Breast epithelium (tissue), 3 donors: ENCODE data around the gene SOCS3.

ENCODE experiments used
- POLR2A ChIP-seq: fragments of 450-650 bp; IDR thresholded peaks from one replicate; pipeline ENCODE4 v1.6.1; 2016; ENCODE audit warnings: antibody characterized with exemption, mild to moderate bottlenecking, moderate library complexity
- POLR2AphosphoS5 ChIP-seq, 3 donors: sonication (generic); formaldehyde crosslinking; IDR thresholded peaks; one replicate each; pipeline ENCODE4 v1.6.1; 2017; ENCODE audit warnings: antibody characterized with exemption in 3 of 3
- TF ChIP-seq, protein P1 (sequence below), 3 donors: fragments of 450-650 bp; IDR thresholded peaks; one replicate each; pipeline ENCODE4 v1.5.1; 2016 to 2017; ENCODE audit warnings: antibody characterized with exemption in 3 of 3, mild to moderate bottlenecking in 3 of 3, moderate library complexity in 3 of 3

DNA sequence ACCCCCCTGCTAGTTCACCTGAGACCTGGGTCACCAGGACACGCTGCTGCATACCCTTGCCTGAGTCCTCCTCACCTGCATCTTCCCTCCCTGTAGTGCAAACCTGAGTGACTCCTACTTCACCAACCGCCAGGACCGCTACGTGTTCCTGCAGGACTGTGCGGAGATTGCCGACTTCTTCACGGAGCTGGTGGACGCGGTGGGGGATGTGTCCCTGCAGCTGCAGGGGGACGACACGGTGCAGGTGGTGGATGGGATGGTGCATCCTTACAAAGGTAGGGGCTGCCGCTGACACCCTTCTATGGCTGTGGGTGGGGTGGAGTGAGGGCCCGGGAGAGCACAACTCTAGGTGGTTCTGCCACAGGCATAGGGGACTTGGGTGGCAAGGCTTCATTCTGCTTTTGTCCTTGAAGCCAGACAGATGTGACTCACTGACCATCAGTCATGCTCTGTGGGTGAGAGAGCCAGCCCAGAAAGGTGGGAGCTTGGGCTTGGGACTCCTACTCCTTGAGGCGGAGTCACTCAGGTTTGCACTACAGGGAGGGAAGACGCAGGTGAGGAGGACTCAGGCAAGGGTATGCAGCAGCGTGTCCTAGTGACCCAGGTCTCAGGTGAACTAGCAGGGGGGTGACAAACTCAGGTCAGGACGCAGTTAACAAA, 40.8 kb upstream of the SOCS3 start:
- no peak for TF ChIP-seq POLR2A
- TF ChIP-seq, protein P1, sequence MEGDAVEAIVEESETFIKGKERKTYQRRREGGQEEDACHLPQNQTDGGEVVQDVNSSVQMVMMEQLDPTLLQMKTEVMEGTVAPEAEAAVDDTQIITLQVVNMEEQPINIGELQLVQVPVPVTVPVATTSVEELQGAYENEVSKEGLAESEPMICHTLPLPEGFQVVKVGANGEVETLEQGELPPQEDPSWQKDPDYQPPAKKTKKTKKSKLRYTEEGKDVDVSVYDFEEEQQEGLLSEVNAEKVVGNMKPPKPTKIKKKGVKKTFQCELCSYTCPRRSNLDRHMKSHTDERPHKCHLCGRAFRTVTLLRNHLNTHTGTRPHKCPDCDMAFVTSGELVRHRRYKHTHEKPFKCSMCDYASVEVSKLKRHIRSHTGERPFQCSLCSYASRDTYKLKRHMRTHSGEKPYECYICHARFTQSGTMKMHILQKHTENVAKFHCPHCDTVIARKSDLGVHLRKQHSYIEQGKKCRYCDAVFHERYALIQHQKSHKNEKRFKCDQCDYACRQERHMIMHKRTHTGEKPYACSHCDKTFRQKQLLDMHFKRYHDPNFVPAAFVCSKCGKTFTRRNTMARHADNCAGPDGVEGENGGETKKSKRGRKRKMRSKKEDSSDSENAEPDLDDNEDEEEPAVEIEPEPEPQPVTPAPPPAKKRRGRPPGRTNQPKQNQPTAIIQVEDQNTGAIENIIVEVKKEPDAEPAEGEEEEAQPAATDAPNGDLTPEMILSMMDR (IDR thresholded peaks at IDR 0.05), result no peak
- TF ChIP-seq POLR2AphosphoS5 (IDR thresholded peaks at IDR 0.05), result no peak
